Stomach (tissue), 9 donors: ENCODE results near the gene RCBTB1. TPM values are rescaled to one million over a fixed set of nuclear protein-coding genes. Genes with fewer than 3 reads are reported as not detected.

Experiments
- DNase-seq, 2 donors: peaks; one replicate each; pipeline versions ENCODE4 v3.0.0 to v3.0.0-alpha.2; 2013 to 2019
- H3K27ac ChIP-seq, 5 donors: fragments of 200-600 bp in 4 of 5; sonication (generic) in 4 of 5; one replicate each; pipeline ENCODE4 v1.5.1; 2013 to 2019; ENCODE audit warnings: mild to moderate bottlenecking in 1 of 5, moderate library complexity in 1 of 5
- H3K27me3 ChIP-seq, 3 donors: fragments of 200-600 bp; sonication (generic); one replicate each; pipeline ENCODE4 v1.5.1; 2017 to 2019; ENCODE audit warnings: mixed run types in 1 of 3
- H3K36me3 ChIP-seq, 4 donors: fragments of 200-600 bp; sonication (generic); 1 replicate in 3 of 4; 2 replicates in 1 of 4; pipeline ENCODE4 v1.5.1; 2016 to 2019
- H3K4me1 ChIP-seq, 4 donors: fragments of 200-600 bp; sonication (generic); one replicate each; pipeline ENCODE4 v1.5.1; 2016 to 2019
- H3K4me3 ChIP-seq, 4 donors: fragments of 200-600 bp; sonication (generic) in 3 of 4; one replicate each; pipeline ENCODE4 v1.5.1; 2016 to 2019; ENCODE audit warnings: mild to moderate bottlenecking in 1 of 4
- H3K9me3 ChIP-seq, 4 donors: fragments of 200-600 bp; sonication (generic); one replicate each; pipeline ENCODE4 v1.5.1; 2016 to 2019
- EP300 ChIP-seq: sonication (generic); formaldehyde crosslinking; IDR thresholded peaks from one replicate; pipeline ENCODE4 v1.6.1; 2017; ENCODE audit warnings: antibody characterized with exemption
- POLR2A ChIP-seq, 4 donors: fragments of 450-650 bp; IDR thresholded peaks; one replicate each; pipeline ENCODE4 v1.6.1; 2016; ENCODE audit warnings: antibody characterized with exemption in 4 of 4, control low read depth in 2 of 4, mild to moderate bottlenecking in 1 of 4, moderate library complexity in 1 of 4
- POLR2AphosphoS5 ChIP-seq, 3 donors: sonication (generic); formaldehyde crosslinking; IDR thresholded peaks; one replicate each; pipeline ENCODE4 v1.6.1; 2016; ENCODE audit warnings: antibody characterized with exemption in 3 of 3
- WGBS, 5 donors: extraction: QIAGEN DNeasy Blood & Tissue Kit in 3 of 5; methylation state at CpG; one replicate each; pipeline versions ENCODE4 v1.1.5 to v1.1.7; 2013 to 2018; 5-methylcytosine and 5-hydroxymethylcytosine counted together
- intact Hi-C: fragments of 100-400 bp; cut with DNase I; formaldehyde crosslinking; loops from one replicate; pipeline ENCODE4 v1.15.1; 2023; ENCODE audit warnings: low total_unique reads
- polyA plus RNA-seq, 3 donors: library from polyadenylated mRNA; stranded (reverse); fragments of 200-250 nt; gene quantifications; one replicate each; pipeline ENCODE4 v1.2.3, GENCODE V29; 2013
- total RNA-seq, 5 donors: library from RNA; depleted of rRNA; stranded (reverse); fragments of >200 nt; gene quantifications; one replicate each; pipeline versions ENCODE4 v1.1.0 to v1.2.3, GENCODE V29; 2014 to 2016
- TF ChIP-seq, protein P1 (sequence below), 7 experiments: fragments of 450-650 bp in 4 of 7; fragments of 200-600 bp in 3 of 7; sonication (generic) in 3 of 7; IDR thresholded peaks; one replicate each; pipeline ENCODE4 v1.5.1; 2016 to 2019; ENCODE audit warnings: antibody characterized with exemption in 7 of 7, control low read depth in 2 of 7, mild to moderate bottlenecking in 1 of 7
- donor health status: healthy with polysubstance abuse.
- donor health status: Bipolar disorder and iron deficiency.
- donor health status: healthy.

Gene RCBTB1
- total and polyA plus RNA-seq, 8 donors: 1.2 to 48.2 (median 9.7) TPM

DNA sequence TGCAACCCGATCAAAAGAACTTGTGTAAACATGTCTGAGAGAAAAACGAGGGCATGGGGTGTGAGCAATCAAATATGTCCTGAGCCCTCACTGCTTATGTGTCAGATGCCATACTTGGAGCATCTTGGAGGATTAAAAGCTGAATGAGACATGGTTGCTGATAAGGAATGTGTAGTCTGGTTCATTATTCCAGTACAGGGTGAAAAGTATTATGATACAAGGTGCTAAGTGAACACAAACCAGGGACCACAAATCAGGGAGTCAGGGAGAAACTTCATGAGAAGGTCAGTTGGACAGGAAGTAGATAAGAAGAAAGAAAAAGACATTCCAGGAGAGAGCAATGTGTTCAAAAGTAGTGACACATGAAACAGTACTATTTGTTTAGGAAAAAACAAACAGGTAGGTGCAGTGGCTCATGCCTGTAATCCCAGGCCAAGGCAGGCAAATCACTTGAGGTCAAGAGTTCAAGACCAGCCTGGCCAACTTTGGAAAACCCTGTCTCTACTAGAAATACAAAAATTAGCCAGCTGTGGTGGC lies 2.0 kb upstream of the RCBTB1 start:
- Histone ChIP-seq H3K9me3 (no peaks in the 10 kb centered on the region), H3K4me3 (no peak overlapping the region), H3K27me3 (no peaks in the 10 kb centered on the region), H3K36me3 (no peaks in the 10 kb centered on the region), H3K27ac (peak overlapping the region in 2 of 5 donors; percentile 44 to 87), H3K4me1 (peaks cover 8 to 35% (median 29%) of the 10 kb centered on the region in 4 donors)
- WGBS, 5 donors: 19 to 39% (median 29%) methylated on average over 2 of the region's 2 CpGs
- no peak for DNase-seq
- intact Hi-C loops: no loop called here
- peak in 1 of 3 donors; percentile 13 for TF ChIP-seq POLR2AphosphoS5 (IDR thresholded peaks at IDR 0.05)
- TF ChIP-seq, protein P1, sequence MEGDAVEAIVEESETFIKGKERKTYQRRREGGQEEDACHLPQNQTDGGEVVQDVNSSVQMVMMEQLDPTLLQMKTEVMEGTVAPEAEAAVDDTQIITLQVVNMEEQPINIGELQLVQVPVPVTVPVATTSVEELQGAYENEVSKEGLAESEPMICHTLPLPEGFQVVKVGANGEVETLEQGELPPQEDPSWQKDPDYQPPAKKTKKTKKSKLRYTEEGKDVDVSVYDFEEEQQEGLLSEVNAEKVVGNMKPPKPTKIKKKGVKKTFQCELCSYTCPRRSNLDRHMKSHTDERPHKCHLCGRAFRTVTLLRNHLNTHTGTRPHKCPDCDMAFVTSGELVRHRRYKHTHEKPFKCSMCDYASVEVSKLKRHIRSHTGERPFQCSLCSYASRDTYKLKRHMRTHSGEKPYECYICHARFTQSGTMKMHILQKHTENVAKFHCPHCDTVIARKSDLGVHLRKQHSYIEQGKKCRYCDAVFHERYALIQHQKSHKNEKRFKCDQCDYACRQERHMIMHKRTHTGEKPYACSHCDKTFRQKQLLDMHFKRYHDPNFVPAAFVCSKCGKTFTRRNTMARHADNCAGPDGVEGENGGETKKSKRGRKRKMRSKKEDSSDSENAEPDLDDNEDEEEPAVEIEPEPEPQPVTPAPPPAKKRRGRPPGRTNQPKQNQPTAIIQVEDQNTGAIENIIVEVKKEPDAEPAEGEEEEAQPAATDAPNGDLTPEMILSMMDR (IDR thresholded peaks at IDR 0.05): no peak
- TF ChIP-seq EP300: no peak
- TF ChIP-seq POLR2A (IDR thresholded peaks at IDR 0.05): no peak

DNA sequence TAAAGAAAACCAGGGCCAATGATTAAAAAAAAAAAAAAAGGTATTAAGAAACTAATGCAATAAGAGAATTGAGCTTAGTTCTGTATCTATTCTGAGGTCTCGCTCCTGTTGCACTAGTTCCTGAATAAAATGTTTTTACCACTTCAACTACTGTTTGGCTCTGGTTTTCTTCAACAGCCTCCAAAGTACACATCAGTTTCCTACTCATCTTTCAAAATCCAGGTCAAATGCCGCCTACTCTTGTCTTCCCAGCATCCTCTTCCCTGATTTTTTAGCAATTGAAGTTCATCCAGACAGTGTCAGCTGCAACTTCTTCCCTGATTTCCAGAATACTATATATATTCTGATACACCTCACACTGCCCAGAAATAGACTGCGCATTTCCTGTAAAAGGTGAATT lies 1.4 kb upstream of the RCBTB1 start:
- peaks cover 8 to 40% (median 32%) of the 10 kb centered on the region in 4 donors for H3K4me1 ChIP-seq
- H3K9me3 ChIP-seq: no peaks in the 10 kb centered on the region
- H3K4me3 ChIP-seq: no peak overlapping the region
- H3K36me3 ChIP-seq: no peaks in the 10 kb centered on the region
- TF ChIP-seq, protein P1 (IDR thresholded peaks at IDR 0.05): no peak
- no peak for TF ChIP-seq POLR2A (IDR thresholded peaks at IDR 0.05)
- no peak for TF ChIP-seq EP300
- intact Hi-C loops: no loop called here
- 93 to 96% (median 94%) methylated on average over 3 of the region's 3 CpGs for WGBS, 5 donors
- no peak for DNase-seq
- no peaks in the 10 kb centered on the region for H3K27me3 ChIP-seq
- peak overlapping the region in 3 of 5 donors; percentile 87 to 90 (median 87) for H3K27ac ChIP-seq

DNA sequence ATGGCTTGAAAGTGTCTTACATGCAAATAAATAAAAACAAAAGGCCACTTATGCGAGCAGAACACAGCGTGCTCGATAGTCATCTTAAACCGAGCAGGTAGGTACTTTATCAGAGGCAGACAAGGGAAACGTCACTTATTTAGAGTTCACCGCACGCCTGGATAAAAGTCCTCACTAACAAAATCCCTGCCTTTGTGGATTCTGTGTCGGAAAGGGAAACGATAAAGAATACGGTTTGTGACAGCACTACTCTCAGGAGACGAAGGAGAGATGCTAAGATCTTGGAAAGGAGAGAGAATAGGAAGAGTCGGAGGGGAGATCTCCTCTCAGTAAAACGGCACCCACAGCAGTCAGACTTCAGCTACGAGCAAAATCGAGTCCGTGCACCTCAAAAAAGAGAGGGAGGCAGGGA lies 581 bp downstream of the RCBTB1 start:
- peak overlapping the region; percentile 75 to 97 (median 90) for H3K4me3 ChIP-seq
- H3K9me3 ChIP-seq: no peaks in the 10 kb centered on the region
- H3K27me3 ChIP-seq: no peaks in the 10 kb centered on the region
- peaks cover under 1 to 13% (median 9%) of the 10 kb centered on the region in 4 donors for H3K36me3 ChIP-seq
- intact Hi-C loops: no loop called here
- 0 to 1% (median 0%) methylated on average over 16 of the region's 16 CpGs for WGBS, 5 donors
- H3K4me1 ChIP-seq: peaks cover 8 to 49% (median 35%) of the 10 kb centered on the region in 4 donors
- TF ChIP-seq POLR2AphosphoS5 (IDR thresholded peaks at IDR 0.05): no peak
- TF ChIP-seq EP300: no peak
- TF ChIP-seq, protein P1 (IDR thresholded peaks at IDR 0.05): no peak
- TF ChIP-seq POLR2A (IDR thresholded peaks at IDR 0.05): no peak
- DNase-seq: no peak
- H3K27ac ChIP-seq: peak overlapping the region; percentile 87 to 98 (median 87)

DNA sequence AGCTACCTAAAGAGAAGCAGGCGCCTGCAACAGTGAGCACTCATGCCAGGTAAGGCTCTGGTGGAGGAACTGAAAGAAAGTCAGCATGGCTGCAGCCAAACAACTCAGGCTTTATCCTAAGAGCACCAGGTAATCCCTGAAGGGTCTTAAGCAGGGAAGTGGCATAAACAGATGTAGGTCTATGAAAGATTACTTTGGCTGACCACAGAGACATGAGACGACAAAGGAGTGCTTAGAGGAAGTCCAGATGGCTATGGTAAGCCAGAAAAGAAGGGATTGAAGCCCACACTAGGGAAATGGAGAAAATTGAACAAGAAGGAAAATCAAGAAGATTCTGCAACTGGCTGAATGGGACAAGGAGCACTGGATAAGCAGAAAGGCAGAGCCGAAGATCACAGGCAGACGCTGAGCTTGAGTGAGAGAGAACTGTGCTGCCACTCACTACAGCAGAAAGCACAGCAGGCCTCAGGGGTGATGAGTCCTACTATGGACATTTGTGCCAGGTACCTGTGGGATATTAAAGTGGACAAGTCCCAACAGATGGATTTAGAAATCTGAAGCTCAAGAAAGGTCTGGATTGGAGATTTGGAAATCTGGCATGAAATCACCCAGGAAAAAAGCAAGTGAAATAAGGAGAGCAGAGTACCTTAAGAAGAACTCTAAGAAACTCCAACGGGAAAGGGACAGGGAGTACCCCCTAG lies 4.2 kb downstream of the RCBTB1 start:
- no peak overlapping the region for H3K4me3 ChIP-seq
- no peaks in the 10 kb centered on the region for H3K27me3 ChIP-seq
- H3K36me3 ChIP-seq: peaks cover 9 to 25% (median 22%) of the 10 kb centered on the region in 4 donors
- TF ChIP-seq POLR2AphosphoS5 (IDR thresholded peaks at IDR 0.05): no peak
- no peak for TF ChIP-seq EP300
- TF ChIP-seq, protein P1 (IDR thresholded peaks at IDR 0.05): no peak
- H3K27ac ChIP-seq: no peak overlapping the region
- intact Hi-C loops: no loop called here
- no peak for DNase-seq
- no peaks in the 10 kb centered on the region for H3K9me3 ChIP-seq
- WGBS, 5 donors: 82 to 90% (median 85%) methylated on average over 5 of the region's 5 CpGs
- H3K4me1 ChIP-seq: peaks cover 4 to 48% (median 26%) of the 10 kb centered on the region in 4 donors
